ENCODE measurements around the gene ATP5MK. TPM values are rescaled to one million over a fixed set of nuclear protein-coding genes. Genes with fewer than 3 reads are reported as not detected.

ATP5MK gene
- polyA plus RNA-seq, 1 donor (not counting 4 experiments of a cell fraction or from before 2014, with no cell fraction given), result 745 TPM

GRCh38 chr10:103431902-103432301 is 35.6 kb upstream of the ATP5MK start:
- Histone ChIP-seq H3K4me2 (ENCODE audit: control insufficient read depth, extremely low read depth, insufficient read depth, low read depth, low read length) (no peak overlapping the region), H3K9ac (ENCODE audit: control insufficient read depth, extremely low read depth, insufficient read depth, low read length) (no peak overlapping the region), H3K79me2 (ENCODE audit: control insufficient read depth, insufficient read depth, low read length) (no peaks in the 10 kb centered on the region), H3K27ac (ENCODE audit: control insufficient read depth, insufficient read depth, low read length) (no peak overlapping the region), H3K36me3 (ENCODE audit: control insufficient read depth in 2 of 2, extremely low read depth in 1 of 2, insufficient read depth in 2 of 2, low read length in 2 of 2) (peaks cover 48 to 52% of the 10 kb centered on the region in 2 experiments), H3K9me3 (ENCODE audit: control insufficient read depth, low read depth, low read length) (no peaks in the 10 kb centered on the region), H3K9me1 (ENCODE audit: control insufficient read depth, extremely low read depth, insufficient read depth, low read length) (no peaks in the 10 kb centered on the region), H2AFZ (ENCODE audit: control insufficient read depth, low read length) (no peak overlapping the region), H3K4me3 (ENCODE audit: control insufficient read depth in 2 of 3, extremely low read depth in 1 of 3, insufficient read depth in 2 of 3, low read depth in 1 of 3, low read length in 3 of 3) (no peak overlapping the region), H3K4me1 (ENCODE audit: control insufficient read depth, extremely low read depth, insufficient read depth, low read length) (no peaks in the 10 kb centered on the region), H4K20me1 (ENCODE audit: control insufficient read depth, extremely low read depth, insufficient read depth, low read length) (no peaks in the 10 kb centered on the region), H3K27me3 (ENCODE audit: control insufficient read depth, extremely low read depth, insufficient read depth, low read length) (no peaks in the 10 kb centered on the region)
- FAIRE-seq (no peak), DNase-seq (ENCODE audit: low read depth, low spot score) (no peak)
- dilution Hi-C loops (cut with MboI; ENCODE audit: extremely low pct_ligation_motif_present, low sequenced_read_pairs), result no loop called here
- TF ChIP-seq, protein P1, sequence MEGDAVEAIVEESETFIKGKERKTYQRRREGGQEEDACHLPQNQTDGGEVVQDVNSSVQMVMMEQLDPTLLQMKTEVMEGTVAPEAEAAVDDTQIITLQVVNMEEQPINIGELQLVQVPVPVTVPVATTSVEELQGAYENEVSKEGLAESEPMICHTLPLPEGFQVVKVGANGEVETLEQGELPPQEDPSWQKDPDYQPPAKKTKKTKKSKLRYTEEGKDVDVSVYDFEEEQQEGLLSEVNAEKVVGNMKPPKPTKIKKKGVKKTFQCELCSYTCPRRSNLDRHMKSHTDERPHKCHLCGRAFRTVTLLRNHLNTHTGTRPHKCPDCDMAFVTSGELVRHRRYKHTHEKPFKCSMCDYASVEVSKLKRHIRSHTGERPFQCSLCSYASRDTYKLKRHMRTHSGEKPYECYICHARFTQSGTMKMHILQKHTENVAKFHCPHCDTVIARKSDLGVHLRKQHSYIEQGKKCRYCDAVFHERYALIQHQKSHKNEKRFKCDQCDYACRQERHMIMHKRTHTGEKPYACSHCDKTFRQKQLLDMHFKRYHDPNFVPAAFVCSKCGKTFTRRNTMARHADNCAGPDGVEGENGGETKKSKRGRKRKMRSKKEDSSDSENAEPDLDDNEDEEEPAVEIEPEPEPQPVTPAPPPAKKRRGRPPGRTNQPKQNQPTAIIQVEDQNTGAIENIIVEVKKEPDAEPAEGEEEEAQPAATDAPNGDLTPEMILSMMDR (optimal IDR thresholded peaks at IDR 0.05 in 1 of 3, IDR thresholded peaks at IDR 0.05 in 1 of 3, conservative IDR thresholded peaks at IDR 0.05 in 1 of 3; ENCODE audit: extremely low read depth in 1 of 3, insufficient read depth in 2 of 3, low read length in 3 of 3), result no peak
- no peak for TF ChIP-seq EZH2 (IDR thresholded peaks at IDR 0.05; ENCODE audit: low read length)

GRCh38 chr10:103429647-103430046 is 33.4 kb upstream of the ATP5MK start:
- Histone ChIP-seq H3K4me1 (ENCODE audit: control insufficient read depth, extremely low read depth, insufficient read depth, low read length) (no peaks in the 10 kb centered on the region), H2AFZ (ENCODE audit: control insufficient read depth, low read length) (no peak overlapping the region), H3K4me3 (ENCODE audit: control insufficient read depth in 2 of 3, extremely low read depth in 1 of 3, insufficient read depth in 2 of 3, low read depth in 1 of 3, low read length in 3 of 3) (no peak overlapping the region), H3K27ac (ENCODE audit: control insufficient read depth, insufficient read depth, low read length) (no peak overlapping the region), H3K4me2 (ENCODE audit: control insufficient read depth, extremely low read depth, insufficient read depth, low read depth, low read length) (no peak overlapping the region), H4K20me1 (ENCODE audit: control insufficient read depth, extremely low read depth, insufficient read depth, low read length) (no peaks in the 10 kb centered on the region), H3K79me2 (ENCODE audit: control insufficient read depth, insufficient read depth, low read length) (peaks cover 1% of the 10 kb centered on the region), H3K9me3 (ENCODE audit: control insufficient read depth, low read depth, low read length) (no peaks in the 10 kb centered on the region), H3K36me3 (ENCODE audit: control insufficient read depth in 2 of 2, extremely low read depth in 1 of 2, insufficient read depth in 2 of 2, low read length in 2 of 2) (peaks cover 51% of the 10 kb centered on the region in 2 experiments), H3K27me3 (ENCODE audit: control insufficient read depth, extremely low read depth, insufficient read depth, low read length) (no peaks in the 10 kb centered on the region), H3K9me1 (ENCODE audit: control insufficient read depth, extremely low read depth, insufficient read depth, low read length) (no peaks in the 10 kb centered on the region), H3K9ac (ENCODE audit: control insufficient read depth, extremely low read depth, insufficient read depth, low read length) (no peak overlapping the region)
- DNase-seq (ENCODE audit: low read depth, low spot score) (no peak), FAIRE-seq (no peak)
- dilution Hi-C loops (cut with MboI; ENCODE audit: extremely low pct_ligation_motif_present, low sequenced_read_pairs), result no loop called here
- TF ChIP-seq, protein P1 (optimal IDR thresholded peaks at IDR 0.05 in 1 of 3, IDR thresholded peaks at IDR 0.05 in 1 of 3, conservative IDR thresholded peaks at IDR 0.05 in 1 of 3; ENCODE audit: extremely low read depth in 1 of 3, insufficient read depth in 2 of 3, low read length in 3 of 3), result no peak
- TF ChIP-seq EZH2 (IDR thresholded peaks at IDR 0.05; ENCODE audit: low read length), result no peak
